IMR-90 (cell line): ENCODE results near the gene CHL1. TPM values are rescaled to one million over a fixed set of nuclear protein-coding genes. Genes with fewer than 3 reads are reported as not detected.

ENCODE experiments used
- ATAC-seq: fragments of 200-7000 bp; cut with Tn5 transposase; 2 replicates; pipeline ENCODE4 v1.9.1; 2020; ENCODE audit warnings: low read depth, mild to moderate bottlenecking, moderate library complexity
- BruUV-seq: library from RNA; stranded (reverse); fragments of 400-500 nt; replicated peaks from 2 replicates; lab custom pipeline; 2021; lab: Mats Ljungman, UMichigan
- CTCF ChIA-PET: fragments of 300-600 bp; formaldehyde crosslinking; extraction: SDS; loops from one replicate; lab custom pipeline; 2021; ENCODE audit warnings: antibody characterized with exemption; lab: Yijun Ruan, JAX
- POLR2A ChIA-PET: fragments of 300-600 bp; sonication (Branson Sonifier 250); formaldehyde crosslinking; loops from one replicate; lab custom pipeline; 2022; ENCODE audit warnings: antibody characterized with exemption; ENCODE audit not compliant: unreplicated experiment; lab: Charles Lee
- DNase-seq: peaks from one replicate; pipeline ENCODE4 v3.0.0; 2013
- H2AFZ ChIP-seq: replicated peaks from 2 replicates; pipeline ENCODE3; 2013; ENCODE audit warnings: low read length, mild to moderate bottlenecking; ENCODE audit not compliant: poor library complexity
- H2AK5ac ChIP-seq: 2 replicates; pipeline ENCODE4 v1.6.1; 2013; ENCODE audit warnings: low read depth, low read length, inconsistent platforms
- H2AK9ac ChIP-seq: replicated peaks from 2 replicates; pipeline ENCODE3; 2013; ENCODE audit warnings: mild to moderate bottlenecking, low read depth, low read length, moderate library complexity; ENCODE audit not compliant: poor library complexity
- H2BK120ac ChIP-seq: 2 replicates; pipeline ENCODE4 v1.6.1; 2013; ENCODE audit warnings: low read depth, low read length, inconsistent platforms
- H2BK15ac ChIP-seq: 3 replicates; pipeline ENCODE4 v1.6.1; 2013; ENCODE audit warnings: low read depth, low read length, inconsistent platforms
- H2BK20ac ChIP-seq: 2 replicates; pipeline ENCODE4 v1.6.1; 2013; ENCODE audit warnings: low read depth, mild to moderate bottlenecking, inconsistent platforms, low read length, moderate library complexity
- H2BK5ac ChIP-seq: 2 replicates; pipeline ENCODE4 v1.6.1; 2013; ENCODE audit warnings: mild to moderate bottlenecking, low read depth, low read length, inconsistent platforms; ENCODE audit not compliant: poor library complexity, severe bottlenecking
- H3K14ac ChIP-seq: replicated peaks from 2 replicates; pipeline ENCODE4 v1.6.1; 2013; ENCODE audit warnings: low read depth, low read length, inconsistent platforms
- H3K18ac ChIP-seq: 2 replicates; pipeline ENCODE4 v1.6.1; 2013; ENCODE audit warnings: low read depth, low read length, control low read depth
- H3K23ac ChIP-seq: 2 replicates; pipeline ENCODE4 v1.6.1; 2013; ENCODE audit warnings: low read depth, low read length, inconsistent platforms
- H3K27ac ChIP-seq: 2 replicates; pipeline ENCODE4 v1.5.1; 2013; ENCODE audit warnings: mild to moderate bottlenecking, control low read depth, low read length; ENCODE audit not compliant: insufficient read depth
- H3K27me3 ChIP-seq: 2 replicates; pipeline ENCODE4 v1.6.1; 2013; ENCODE audit warnings: low read length; ENCODE audit not compliant: control insufficient read depth, insufficient read depth
- H3K36me3 ChIP-seq: 2 replicates; pipeline ENCODE4 v1.6.1; 2013; ENCODE audit warnings: low read length, mixed read lengths; ENCODE audit not compliant: control insufficient read depth, insufficient read depth
- H3K4ac ChIP-seq: 2 replicates; pipeline ENCODE4 v1.6.1; 2013; ENCODE audit warnings: low read depth, low read length, inconsistent platforms
- H3K4me1 ChIP-seq: 2 replicates; pipeline ENCODE4 v1.6.1; 2013; ENCODE audit warnings: low read length, mixed read lengths; ENCODE audit not compliant: control insufficient read depth, insufficient read depth
- H3K4me2 ChIP-seq: 2 replicates; pipeline ENCODE4 v1.6.1; 2013; ENCODE audit warnings: low read depth, mild to moderate bottlenecking, control low read depth, low read length, moderate library complexity
- H3K4me3 ChIP-seq: 2 replicates; pipeline ENCODE4 v1.5.1; 2013; ENCODE audit warnings: low read depth, mild to moderate bottlenecking, control low read depth, low read length, moderate library complexity; ENCODE audit not compliant: insufficient read depth
- H3K56ac ChIP-seq: 2 replicates; pipeline ENCODE4 v1.6.1; 2013; ENCODE audit warnings: low read length, inconsistent platforms; ENCODE audit not compliant: insufficient read depth; ENCODE audit errors: extremely low read depth
- H3K79me1 ChIP-seq, 2 experiments: 2 replicates each; pipeline ENCODE4 v1.6.1; 2013; ENCODE audit warnings: low read length in 2 of 2, inconsistent platforms in 1 of 2, low read depth in 1 of 2
- H3K9ac ChIP-seq: 2 replicates; pipeline ENCODE4 v1.6.1; 2013; ENCODE audit warnings: low read depth, low read length, control low read depth
- H3K9me1 ChIP-seq: 2 replicates; pipeline ENCODE4 v1.6.1; 2013; ENCODE audit warnings: low read length, inconsistent platforms; ENCODE audit not compliant: insufficient read depth
- H3K9me3 ChIP-seq: 2 replicates; pipeline ENCODE4 v1.6.1; 2013; ENCODE audit warnings: low read length; ENCODE audit not compliant: control insufficient read depth, insufficient read depth
- H4K20me1 ChIP-seq: 2 replicates; pipeline ENCODE4 v1.6.1; 2013; ENCODE audit warnings: low read length, inconsistent platforms; ENCODE audit not compliant: insufficient read depth
- H4K5ac ChIP-seq: 2 replicates; pipeline ENCODE4 v1.6.1; 2013; ENCODE audit warnings: mild to moderate bottlenecking, low read depth, low read length, control low read depth
- H4K8ac ChIP-seq, 2 experiments: 2 replicates each; pipeline ENCODE4 v1.6.1; 2013; ENCODE audit warnings: low read depth in 2 of 2, low read length in 2 of 2, control low read depth in 1 of 2, inconsistent platforms in 1 of 2
- H4K91ac ChIP-seq: 2 replicates; pipeline ENCODE4 v1.6.1; 2013; ENCODE audit warnings: low read depth, low read length, inconsistent platforms; ENCODE audit not compliant: insufficient read depth
- BHLHE40 ChIP-seq: fragments of 150-350 bp; IDR thresholded peaks from 2 replicates; pipeline ENCODE4 v1.6.1; 2016; ENCODE audit warnings: mild to moderate bottlenecking, low read depth, low read length
- ELK1 ChIP-seq: fragments of 150-350 bp; IDR thresholded peaks from 2 replicates; pipeline ENCODE4 v1.6.1; 2016; ENCODE audit warnings: low read depth, mild to moderate bottlenecking, low read length, moderate library complexity, borderline replicate concordance
- MAFK ChIP-seq: IDR thresholded peaks from 2 replicates; pipeline ENCODE4 v1.6.1; 2012; ENCODE audit warnings: low read depth, low read length, improper control_type of control experiment
- MXI1 ChIP-seq: IDR thresholded peaks from 2 replicates; pipeline ENCODE4 v1.6.1; 2012; ENCODE audit warnings: low read depth, mild to moderate bottlenecking, low read length, moderate library complexity, borderline replicate concordance
- RCOR1 ChIP-seq: IDR thresholded peaks from 2 replicates; pipeline ENCODE4 v1.6.1; 2012; ENCODE audit warnings: mild to moderate bottlenecking, low read length, improper control_type of control experiment; ENCODE audit not compliant: insufficient replicate concordance
- SMC3 ChIP-seq: fragments of 150-350 bp; IDR thresholded peaks from 2 replicates; pipeline ENCODE4 v1.6.1; 2016; ENCODE audit warnings: low read depth, mild to moderate bottlenecking, antibody characterized with exemption, low read length, moderate library complexity
- WGBS, 2 experiments: methylation state at CpG; one replicate each; pipeline versions ENCODE4 v1.1.5 to v1.1.7; 2013; ENCODE audit warnings: missing lambda C conversion rate in 2 of 2; ENCODE audit not compliant: insufficient read length in 1 of 2; ENCODE audit errors: extremely low coverage in 2 of 2; 5-methylcytosine and 5-hydroxymethylcytosine counted together
- dilution Hi-C: fragments of 300-500 bp; cut with HindIII; formaldehyde crosslinking; loops from one replicate; pipeline ENCODE4 v1.14.3; 2018; ENCODE audit warnings: low sequenced_read_pairs; ENCODE audit not compliant: unreplicated experiment
- in situ Hi-C: fragments of 300-500 bp; cut with MboI; formaldehyde crosslinking; loops from 3 replicates; pipeline ENCODE4 v1.14.3; 2019; ENCODE audit warnings: low sequenced_read_pairs, inconsistent platforms, mixed read lengths
- intact Hi-C: fragments of 100-400 bp; cut with micrococcal nuclease; formaldehyde crosslinking; loops from 2 replicates; pipeline ENCODE4 v1.10.0; 2022
- polyA plus RNA-seq, 3 experiments: library from polyadenylated mRNA; depleted of rRNA; stranded (reverse); fragments of >200 nt; gene quantifications; 2 replicates each; pipeline ENCODE4 v1.2.3, GENCODE V29; 2012; ENCODE audit warnings: low replicate concordance in 1 of 3
- total RNA-seq: library from RNA; depleted of rRNA; stranded (reverse); fragments of >200 nt; gene quantifications from 2 replicates; pipeline ENCODE4 v1.2.3, GENCODE V29; 2012

CHL1 gene
- total and polyA plus RNA-seq, 2 of the 4 experiments (the other 2 are of a cell fraction) = 0.38 to 1.6 TPM

GRCh38 chr3:347581-347980 lies 151.0 kb downstream of the CHL1 start:
- BruUV-seq = no TSS peak
- no peak for DNase-seq

More at GRCh38 chr3:347581-347980, 151.0 kb downstream of the CHL1 start:
- no peak overlapping the region for H2AK9ac ChIP-seq
- peaks cover 2% of the 10 kb centered on the region; the same call in 1 of the 2 replicates for H3K4me1 ChIP-seq
- 0 out of 2 replicates have a peak overlapping the region, but pooled peaks have one; percentile 19 for H2BK120ac ChIP-seq
- H3K18ac ChIP-seq = no peak overlapping the region; the same call in 1 of the 2 replicates
- no peak for ATAC-seq
- H4K5ac ChIP-seq = peak overlapping the region; percentile 56; the same call in 1 of the 2 replicates
- H4K91ac ChIP-seq = peak overlapping the region; percentile 3; the same call in 1 of the 2 replicates
- H3K9me1 ChIP-seq = no peaks in the 10 kb centered on the region; the same call in 1 of the 2 replicates
- H2BK5ac ChIP-seq = no peak overlapping the region
- no peak overlapping the region for H3K4me2 ChIP-seq
- no peak overlapping the region; the same call in 1 of the 2 replicates for H3K23ac ChIP-seq
- H3K4ac ChIP-seq = no peak overlapping the region; the same call in 1 of the 2 replicates
- 0 out of 2 replicates have a peak overlapping the region, but pooled peaks have one; percentile 2 for H2AK5ac ChIP-seq
- TF ChIP-seq RCOR1 (no peak), ELK1 (no peak), BHLHE40 (no peak), SMC3 (no peak), MXI1 (no peak), MAFK (no peak)
- in situ Hi-C loops = no loop called here
- intact Hi-C loops = loop anchor here (5.0 kb wide), 1 partner anchor 105 kb away; no protein-coding TSS in a partner anchor
- H3K36me3 ChIP-seq = no peaks in the 10 kb centered on the region
- no peak overlapping the region for H3K4me3 ChIP-seq
- no peak overlapping the region for H4K8ac ChIP-seq
- H3K14ac ChIP-seq = no peak overlapping the region
- H2BK20ac ChIP-seq = 0 out of 2 replicates have a peak overlapping the region, but pooled peaks have one; percentile 9
- no peaks in the 10 kb centered on the region for H3K79me1 ChIP-seq
- H2AFZ ChIP-seq = no peak overlapping the region
- no peak overlapping the region for H3K9ac ChIP-seq
- ChIA-PET CTCF (no interaction called here), POLR2A (no interaction called here)
- no peak overlapping the region for H3K27ac ChIP-seq
- no peaks in the 10 kb centered on the region for H3K9me3 ChIP-seq
- H3K56ac ChIP-seq = peak overlapping the region; percentile 41; the same call in 1 of the 2 replicates
- H2BK15ac ChIP-seq = no peak overlapping the region
- no peaks in the 10 kb centered on the region for H3K27me3 ChIP-seq
- WGBS, 2 experiments = no CpG with 5 or more reads among the region's 3 CpGs
- no peaks in the 10 kb centered on the region for H4K20me1 ChIP-seq
- dilution Hi-C loops = no loop called here
